Vagina (tissue), 2 donors: ENCODE results near the gene ASTN2.

ENCODE experiments used
- POLR2AphosphoS5 ChIP-seq, 2 donors: sonication (generic); formaldehyde crosslinking; IDR thresholded peaks; one replicate each; pipeline ENCODE4 v1.9.0; 2017; ENCODE audit warnings: antibody characterized with exemption in 2 of 2, mild to moderate bottlenecking in 2 of 2, low read depth in 1 of 2; ENCODE audit not compliant: insufficient read depth in 1 of 2
- TF ChIP-seq, protein P1 (sequence below), 3 experiments: fragments of 450-650 bp in 2 of 3; fragments of 200-600 bp in 1 of 3; sonication (generic) in 1 of 3; IDR thresholded peaks; one replicate each; pipeline ENCODE4 v1.5.1; 2017 to 2019; ENCODE audit warnings: antibody characterized with exemption in 3 of 3, mild to moderate bottlenecking in 2 of 3, moderate library complexity in 2 of 3

DNA sequence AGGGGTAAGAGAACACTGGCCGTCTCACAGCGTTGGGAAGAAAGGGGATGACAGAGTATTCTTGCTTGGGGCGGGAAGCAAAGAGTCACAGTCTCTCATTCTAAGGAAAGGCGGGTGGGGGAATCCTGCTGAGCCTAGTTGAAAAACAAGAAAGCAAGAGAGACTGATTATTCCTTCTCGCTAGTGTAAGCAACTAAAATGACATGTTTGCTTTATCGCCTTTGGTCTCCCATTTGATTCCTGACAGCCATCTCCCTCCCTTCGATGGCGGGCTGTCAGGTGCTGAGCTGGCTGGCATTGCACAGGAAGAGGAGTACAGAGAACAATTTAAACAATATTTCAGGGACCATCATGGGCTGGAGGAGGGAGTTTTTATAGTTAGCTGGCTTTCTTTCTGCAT, 331.3 kb downstream of the ASTN2 start:
- TF ChIP-seq POLR2AphosphoS5 (IDR thresholded peaks at IDR 0.05; ENCODE audit: insufficient read depth in 1 of 2, low read depth in 1 of 2), result no peak
- TF ChIP-seq, protein P1, sequence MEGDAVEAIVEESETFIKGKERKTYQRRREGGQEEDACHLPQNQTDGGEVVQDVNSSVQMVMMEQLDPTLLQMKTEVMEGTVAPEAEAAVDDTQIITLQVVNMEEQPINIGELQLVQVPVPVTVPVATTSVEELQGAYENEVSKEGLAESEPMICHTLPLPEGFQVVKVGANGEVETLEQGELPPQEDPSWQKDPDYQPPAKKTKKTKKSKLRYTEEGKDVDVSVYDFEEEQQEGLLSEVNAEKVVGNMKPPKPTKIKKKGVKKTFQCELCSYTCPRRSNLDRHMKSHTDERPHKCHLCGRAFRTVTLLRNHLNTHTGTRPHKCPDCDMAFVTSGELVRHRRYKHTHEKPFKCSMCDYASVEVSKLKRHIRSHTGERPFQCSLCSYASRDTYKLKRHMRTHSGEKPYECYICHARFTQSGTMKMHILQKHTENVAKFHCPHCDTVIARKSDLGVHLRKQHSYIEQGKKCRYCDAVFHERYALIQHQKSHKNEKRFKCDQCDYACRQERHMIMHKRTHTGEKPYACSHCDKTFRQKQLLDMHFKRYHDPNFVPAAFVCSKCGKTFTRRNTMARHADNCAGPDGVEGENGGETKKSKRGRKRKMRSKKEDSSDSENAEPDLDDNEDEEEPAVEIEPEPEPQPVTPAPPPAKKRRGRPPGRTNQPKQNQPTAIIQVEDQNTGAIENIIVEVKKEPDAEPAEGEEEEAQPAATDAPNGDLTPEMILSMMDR (IDR thresholded peaks at IDR 0.05), result no peak
